ENCODE results near the gene ABLIM2.

The ABLIM2 gene

DNA sequence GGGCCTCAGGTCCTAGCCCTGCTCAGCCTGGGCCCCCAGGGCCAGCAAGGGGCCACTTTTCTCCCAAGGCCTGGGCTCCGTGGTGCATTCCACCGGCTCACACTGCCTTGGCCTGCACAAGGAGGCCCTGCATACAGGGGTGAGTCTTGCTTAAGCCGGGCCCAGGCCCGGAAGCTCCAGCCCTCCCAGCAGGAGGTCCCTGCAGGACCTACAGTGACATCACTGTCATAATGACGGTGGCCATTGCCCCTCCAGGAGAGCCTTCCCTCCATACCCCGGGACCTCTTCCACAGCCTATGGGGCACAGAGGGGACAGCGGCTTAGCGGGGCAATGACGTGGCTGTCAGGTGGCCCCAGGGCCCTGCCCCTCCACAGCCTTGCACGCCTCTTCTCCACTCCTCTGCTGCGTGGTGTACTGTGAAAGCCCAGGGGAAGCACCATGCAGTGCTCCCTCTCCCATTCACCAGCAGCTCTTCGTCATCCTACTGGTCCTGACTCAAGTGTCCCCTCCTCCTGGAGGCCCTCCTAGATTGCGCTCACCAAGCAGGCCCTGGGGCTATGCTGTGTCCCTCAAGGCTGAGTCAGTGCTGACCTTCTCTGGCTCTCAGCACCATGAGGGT lies 186.6 kb downstream of the ABLIM2 start:
- FAIRE-seq (no peak), DNase-seq (ENCODE audit: insufficient read length, low spot score) (no peak)

DNA sequence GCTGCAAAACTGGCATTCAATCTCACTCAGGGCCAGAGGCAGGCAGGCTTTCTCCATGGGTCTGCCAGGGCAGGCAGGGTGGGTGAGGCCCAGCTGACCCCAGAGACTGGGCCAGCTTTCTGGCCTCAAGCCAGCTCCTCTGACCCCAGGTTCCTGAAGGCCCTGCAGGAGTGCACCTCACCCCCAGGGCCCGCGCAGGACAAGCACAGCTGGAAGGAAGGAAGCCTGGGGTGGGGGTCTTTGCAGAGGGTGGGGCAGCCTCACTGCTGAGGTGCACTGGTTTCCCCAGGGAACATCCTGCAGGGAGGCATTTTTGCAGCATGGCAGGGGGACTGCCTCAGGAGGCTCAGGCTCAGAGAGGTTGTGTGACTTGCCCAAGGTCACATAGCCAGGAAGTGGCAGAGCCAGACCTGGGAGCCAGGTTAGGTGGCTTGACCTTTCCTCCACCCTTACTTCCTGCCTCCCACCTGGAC lies 187.4 kb downstream of the ABLIM2 start:
- DNase-seq (ENCODE audit: insufficient read length, low spot score) (no peak), FAIRE-seq (no peak)

DNA sequence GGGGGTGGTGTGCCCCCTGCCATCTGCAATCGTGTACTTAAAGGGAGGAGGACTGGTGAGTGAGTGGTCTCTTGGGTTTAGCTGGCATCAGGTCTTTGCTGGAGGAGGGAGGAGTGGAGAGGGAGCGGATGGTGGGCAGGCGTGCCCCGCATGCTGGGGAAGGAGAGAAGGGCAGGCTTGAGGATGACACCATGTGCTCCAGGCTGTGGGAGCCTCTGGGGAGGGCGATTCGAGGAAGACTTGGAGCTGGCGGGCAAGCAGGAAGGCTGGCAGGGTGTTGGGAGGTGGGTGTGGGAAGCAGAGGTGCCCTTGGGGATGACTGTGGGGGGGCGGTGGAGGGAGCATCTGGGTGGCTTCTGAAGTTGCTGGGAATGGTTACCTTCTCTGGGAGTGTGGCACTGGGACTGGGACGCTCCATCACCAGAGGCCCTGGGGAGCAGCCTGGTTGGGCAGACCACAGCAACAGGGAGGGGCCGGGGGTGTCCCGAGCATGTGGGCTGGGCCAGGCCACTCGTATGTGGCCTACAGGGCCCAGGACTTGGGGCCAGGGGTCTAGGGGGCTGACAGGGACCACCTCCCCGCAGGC lies 188.2 kb downstream of the ABLIM2 start:
- FAIRE-seq (no peak), DNase-seq (ENCODE audit: insufficient read length, low spot score) (no peak)

- no peak for DNase-seq (ENCODE audit: insufficient read length, low spot score)
- FAIRE-seq, result peak; percentile 80
These were observed 190.2 kb downstream of the ABLIM2 start for GRCh38 chr4:7968262-7968896.

DNA sequence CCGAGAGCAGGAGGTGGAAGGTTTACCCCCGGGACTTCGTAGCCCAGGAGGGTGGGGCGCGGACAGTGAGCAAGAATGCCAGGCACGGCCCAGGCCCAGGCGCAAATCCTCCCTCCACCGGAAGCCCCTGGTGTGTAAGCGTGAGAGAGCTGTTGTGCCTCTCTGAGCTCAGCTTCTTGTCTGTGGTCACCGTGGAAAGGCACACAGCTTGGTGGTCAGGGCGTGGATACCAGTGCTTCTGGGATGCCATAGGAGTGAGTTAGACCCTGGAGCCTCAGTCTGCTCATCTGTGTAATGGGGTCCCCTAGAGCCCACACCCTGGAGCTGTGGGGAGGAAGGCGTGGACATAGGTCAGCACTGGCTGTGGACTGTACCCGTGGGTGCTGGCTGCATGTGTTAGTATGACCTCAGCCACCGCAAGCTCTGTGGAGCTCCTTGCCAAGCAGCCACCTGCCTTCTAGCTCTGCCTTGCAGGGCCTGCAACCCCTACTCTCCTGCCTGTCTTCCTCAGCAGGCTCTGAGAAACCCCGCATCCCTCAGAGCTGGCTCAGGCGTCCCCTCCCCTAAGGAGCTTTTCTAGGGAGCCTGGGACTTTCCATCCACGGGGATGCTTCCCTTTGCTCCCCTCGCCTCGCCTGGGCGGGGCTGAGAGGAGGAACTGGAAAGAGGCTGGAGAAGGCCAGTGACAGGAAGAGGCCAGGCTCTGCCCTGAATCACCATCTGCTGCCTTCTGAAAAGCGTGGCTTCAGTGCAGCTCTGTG lies 190.9 kb downstream of the ABLIM2 start:
- FAIRE-seq (no peak), DNase-seq (ENCODE audit: insufficient read length, low spot score) (no peak)

DNA sequence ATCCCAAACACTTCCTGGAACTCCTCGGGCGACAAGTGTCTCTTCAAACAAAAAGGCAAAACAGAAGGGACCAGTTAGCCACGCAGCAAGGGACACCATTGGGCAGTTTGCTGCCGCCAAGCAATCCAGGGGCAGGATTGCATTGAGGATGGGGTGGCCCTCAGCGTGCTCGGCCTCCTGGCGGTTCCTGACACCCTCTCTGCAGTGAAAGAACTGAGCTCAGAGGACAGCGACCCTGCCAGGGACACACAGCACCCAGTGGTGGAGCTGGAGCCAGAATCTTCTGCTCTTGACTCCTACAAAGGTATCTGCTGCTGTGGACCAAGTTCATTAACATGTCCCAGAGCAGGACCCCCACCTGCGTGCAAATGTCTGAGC lies 191.6 kb downstream of the ABLIM2 start:
- FAIRE-seq (no peak), DNase-seq (ENCODE audit: insufficient read length, low spot score) (no peak)

DNA sequence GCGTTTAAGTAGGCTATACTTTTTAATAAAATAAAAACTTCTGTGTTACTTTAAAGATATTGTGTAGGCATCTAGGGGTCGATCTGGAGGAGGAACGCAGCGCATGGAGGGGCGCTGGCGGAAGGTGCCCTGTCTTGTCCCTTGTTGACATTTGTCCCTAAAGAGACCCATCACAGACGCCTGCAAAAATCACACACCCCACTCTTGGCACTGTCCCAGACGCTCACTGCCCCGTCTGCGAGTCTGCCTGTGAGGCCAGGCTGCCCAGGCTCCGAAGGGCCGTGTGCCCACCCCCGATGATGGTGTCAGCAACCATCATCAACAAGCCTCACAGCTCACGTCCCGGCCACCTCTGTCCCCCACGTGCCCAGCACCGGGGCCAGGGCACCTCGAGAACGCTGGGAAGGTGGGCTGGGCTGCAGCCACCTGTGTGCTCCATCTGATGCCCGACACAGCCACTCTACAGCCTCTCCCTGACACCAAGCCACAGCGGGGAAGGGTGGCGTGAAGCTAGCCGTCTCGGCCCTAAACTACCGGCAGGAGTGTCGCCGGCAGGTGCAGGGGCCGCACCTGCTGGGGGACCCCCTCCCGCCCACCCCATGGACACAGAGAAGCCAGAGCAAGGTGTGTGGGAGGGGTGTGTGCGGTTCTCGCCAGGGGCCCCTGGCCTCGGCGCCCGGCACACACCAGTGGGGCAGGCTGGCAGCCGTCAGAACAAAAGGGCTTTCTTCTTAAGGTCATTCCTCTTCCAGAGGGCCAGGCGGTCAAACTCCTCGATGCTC lies 192.1 kb downstream of the ABLIM2 start:
- FAIRE-seq, result no peak

DNA sequence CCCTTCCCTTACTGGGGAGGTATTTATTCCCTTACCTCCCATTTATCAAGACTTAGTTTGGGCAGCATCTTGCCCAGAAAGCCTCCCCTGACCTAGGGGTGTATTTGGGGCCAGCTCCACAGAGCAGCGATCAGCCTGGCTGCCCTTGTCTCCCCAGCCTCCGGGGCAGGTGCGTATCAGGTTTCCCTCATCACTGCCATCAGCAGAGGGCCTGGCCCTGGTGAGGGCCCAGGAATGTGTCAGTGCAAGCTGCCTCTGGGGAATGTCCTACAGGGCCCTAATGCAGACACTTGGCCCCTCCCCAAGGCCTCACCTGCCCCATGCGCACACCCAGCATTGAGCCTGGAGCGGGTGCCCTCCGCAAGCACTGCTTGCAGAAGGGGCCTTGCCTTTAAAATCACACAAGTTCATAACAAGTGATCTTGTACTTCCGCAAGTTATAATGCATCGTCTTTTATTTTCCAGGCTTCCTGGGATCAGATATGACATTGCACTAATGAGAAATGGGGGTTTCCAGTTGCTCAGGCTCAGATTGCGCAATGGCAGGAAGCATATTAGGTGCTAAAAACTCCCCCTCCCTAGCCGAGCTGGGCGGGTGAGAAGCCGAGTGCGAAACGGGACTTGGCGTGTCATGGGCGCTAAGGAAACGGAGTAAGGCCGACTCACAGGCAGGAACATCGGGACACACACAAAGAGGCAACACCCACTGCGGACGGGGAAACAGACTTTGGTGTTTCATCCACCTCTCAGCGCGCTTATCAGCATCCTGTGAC lies 193.5 kb downstream of the ABLIM2 start:
- FAIRE-seq (no peak), DNase-seq (ENCODE audit: insufficient read length, low spot score) (no peak)

More for the DNA sequence above, 192.1 kb downstream of the ABLIM2 start:
- DNase-seq (ENCODE audit: insufficient read length, low spot score), result no peak

GRCh38 chr4:7964459-7964858 lies 194.2 kb downstream of the ABLIM2 start:
- DNase-seq (ENCODE audit: insufficient read length, low spot score), result no peak
- FAIRE-seq, result no peak

- FAIRE-seq (peak; percentile 33), DNase-seq (ENCODE audit: insufficient read length, low spot score) (no peak)
These were observed 194.9 kb downstream of the ABLIM2 start for GRCh38 chr4:7963691-7964090.

DNA sequence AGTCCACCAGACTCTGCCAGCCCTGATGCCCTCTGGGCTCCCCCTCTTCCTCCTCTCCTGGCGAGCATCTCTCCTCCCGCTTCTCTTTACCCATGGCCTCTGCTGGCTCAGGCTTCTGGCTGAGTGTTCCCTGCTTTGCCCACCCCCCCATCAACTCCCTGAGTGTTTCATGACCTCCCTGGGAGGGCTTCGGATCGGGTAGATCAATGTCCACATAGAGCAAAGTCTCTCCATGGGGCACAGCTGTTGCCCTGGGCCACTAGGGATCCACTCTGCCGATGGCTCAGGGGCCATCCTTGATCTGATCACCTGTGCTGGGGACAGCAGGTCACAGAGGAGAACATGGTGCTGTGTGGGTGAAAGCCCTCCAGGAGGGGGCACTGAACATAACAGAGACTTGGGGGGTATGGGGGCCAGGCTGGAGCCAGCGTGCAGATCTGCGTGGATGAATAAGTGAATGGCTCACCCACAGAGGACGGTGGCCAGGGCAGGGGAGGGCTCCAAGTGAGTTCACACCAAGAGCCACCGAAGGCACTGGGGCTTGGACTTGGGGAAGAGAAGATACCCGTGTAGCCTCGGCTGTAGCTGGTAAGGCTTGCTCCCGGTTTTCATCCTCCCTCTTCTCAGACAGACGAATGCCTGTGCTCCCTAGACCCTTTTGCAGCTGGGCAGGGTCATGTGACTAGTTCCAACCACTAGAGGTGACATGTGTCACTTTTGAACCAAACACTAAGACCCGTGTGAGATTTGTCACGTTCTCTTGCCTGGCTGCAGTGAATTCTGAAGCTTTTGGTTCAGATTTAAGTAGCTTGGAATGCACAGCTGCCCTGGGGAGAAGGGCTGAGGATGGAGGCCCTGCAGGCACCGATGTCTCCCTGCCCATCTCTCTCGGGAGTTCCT lies 195.8 kb downstream of the ABLIM2 start:
- FAIRE-seq (no peak), DNase-seq (ENCODE audit: insufficient read length, low spot score) (no peak)

GRCh38 chr4:7960790-7961655 lies 197.6 kb downstream of the ABLIM2 start:
- DNase-seq (ENCODE audit: insufficient read length, low spot score) (peak; percentile 91), FAIRE-seq (peak; percentile 98)

DNA sequence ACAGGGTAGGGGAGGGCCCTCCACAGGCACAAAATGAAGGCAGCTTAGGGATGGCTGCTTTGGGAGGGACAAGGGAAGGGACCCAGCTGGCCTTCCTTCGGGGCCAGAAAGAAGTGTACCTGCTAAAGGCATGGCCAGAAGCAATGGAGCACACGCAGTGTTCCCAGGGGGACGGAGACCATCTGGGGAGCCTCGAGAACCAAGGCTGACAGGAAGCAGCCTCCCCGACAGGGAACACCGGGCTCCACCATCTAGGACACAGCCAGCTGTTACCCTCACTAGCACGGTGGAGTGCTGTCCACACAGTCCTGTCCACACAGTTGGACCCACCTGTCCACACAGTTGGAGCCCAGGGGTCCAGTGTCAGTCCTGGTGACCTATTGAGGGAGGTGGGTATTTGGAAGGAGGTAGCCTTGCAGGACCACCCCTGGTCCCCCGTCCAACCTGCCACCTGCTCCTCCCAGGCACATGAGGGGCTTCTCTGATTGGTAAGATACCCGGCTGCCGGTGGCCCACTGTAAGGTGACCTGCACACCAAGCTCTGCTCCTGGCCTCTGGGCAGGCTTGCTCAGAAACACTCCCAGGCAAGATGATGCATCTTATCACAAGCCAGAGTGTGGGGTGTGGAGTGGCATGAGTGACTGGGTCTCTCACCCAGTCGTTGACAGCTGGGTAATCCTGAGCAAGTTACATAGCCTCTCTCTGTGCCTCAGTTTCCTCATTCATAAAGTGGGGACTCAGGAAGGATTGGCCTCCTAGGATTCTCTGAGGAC lies 198.4 kb downstream of the ABLIM2 start:
- FAIRE-seq (peak; percentile 84), DNase-seq (ENCODE audit: insufficient read length, low spot score) (no peak)

DNA sequence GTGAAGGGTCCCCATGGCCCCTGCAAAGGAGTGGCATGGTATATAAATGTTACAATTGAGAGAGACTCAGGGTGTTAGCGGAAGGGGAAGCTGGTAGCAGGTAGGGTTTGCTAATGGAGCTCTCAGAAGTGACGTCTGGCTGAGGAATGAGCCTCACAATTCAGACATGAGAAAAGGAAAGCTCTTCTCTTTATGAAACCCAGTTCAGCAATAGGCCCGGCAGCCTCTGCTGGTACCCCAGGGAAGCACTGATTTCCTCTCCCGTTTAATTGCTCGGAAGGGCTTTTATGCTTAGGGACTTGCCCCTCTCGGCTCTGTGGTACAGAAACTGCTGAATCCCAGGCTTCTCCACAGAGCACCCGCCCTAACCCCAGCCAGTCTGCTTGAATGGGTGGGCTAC lies 199.5 kb downstream of the ABLIM2 start:
- FAIRE-seq (no peak), DNase-seq (ENCODE audit: insufficient read length, low spot score) (no peak)

- no peak for DNase-seq (ENCODE audit: insufficient read length, low spot score)
- FAIRE-seq, result no peak
These were observed 201.5 kb downstream of the ABLIM2 start for GRCh38 chr4:7956934-7957656.

DNA sequence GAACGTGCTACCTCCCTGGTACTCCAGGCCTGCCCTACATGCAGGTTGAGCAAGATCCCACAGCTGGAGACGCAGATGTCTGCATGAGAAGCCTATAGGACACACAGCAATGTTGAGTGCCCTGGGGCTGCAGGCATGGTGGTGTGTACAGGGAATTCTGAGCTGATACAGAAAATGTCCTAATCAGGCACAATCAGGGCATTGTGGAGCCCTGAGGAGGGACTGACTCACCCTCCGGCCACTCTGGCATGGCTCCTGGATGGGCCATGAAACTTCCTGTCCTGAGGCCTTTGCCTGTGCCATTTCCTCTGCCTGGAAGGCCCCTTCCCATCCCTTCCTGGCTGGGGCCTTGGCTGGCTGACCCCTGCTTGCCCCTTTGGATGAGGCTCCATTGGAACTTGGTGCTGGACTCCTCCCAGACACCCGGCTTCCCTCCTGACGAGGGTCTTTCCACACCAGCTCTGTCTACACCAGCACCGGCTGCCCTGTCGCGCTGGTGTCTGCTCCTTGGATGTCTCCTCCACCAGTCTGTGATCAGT lies 202.3 kb downstream of the ABLIM2 start:
- peak; percentile 72 for FAIRE-seq
- DNase-seq (ENCODE audit: insufficient read length, low spot score), result peak; percentile 70
